CD4-positive, alpha-beta T cell treated with Interleukin-1 beta for 1 hour (primary cell): ENCODE results near the gene IL21R.
"Not testable (repeated sequence)": the region's sequence is repeated elsewhere in the genome, so short reads cannot be mapped to it uniquely, and the experiment has no call there.

Experiments used
- DNase-seq, 2 donors: peaks; one replicate each; pipeline ENCODE4 v3.0.0-alpha.2; 2020 to 2022

IL21R gene

DNA sequence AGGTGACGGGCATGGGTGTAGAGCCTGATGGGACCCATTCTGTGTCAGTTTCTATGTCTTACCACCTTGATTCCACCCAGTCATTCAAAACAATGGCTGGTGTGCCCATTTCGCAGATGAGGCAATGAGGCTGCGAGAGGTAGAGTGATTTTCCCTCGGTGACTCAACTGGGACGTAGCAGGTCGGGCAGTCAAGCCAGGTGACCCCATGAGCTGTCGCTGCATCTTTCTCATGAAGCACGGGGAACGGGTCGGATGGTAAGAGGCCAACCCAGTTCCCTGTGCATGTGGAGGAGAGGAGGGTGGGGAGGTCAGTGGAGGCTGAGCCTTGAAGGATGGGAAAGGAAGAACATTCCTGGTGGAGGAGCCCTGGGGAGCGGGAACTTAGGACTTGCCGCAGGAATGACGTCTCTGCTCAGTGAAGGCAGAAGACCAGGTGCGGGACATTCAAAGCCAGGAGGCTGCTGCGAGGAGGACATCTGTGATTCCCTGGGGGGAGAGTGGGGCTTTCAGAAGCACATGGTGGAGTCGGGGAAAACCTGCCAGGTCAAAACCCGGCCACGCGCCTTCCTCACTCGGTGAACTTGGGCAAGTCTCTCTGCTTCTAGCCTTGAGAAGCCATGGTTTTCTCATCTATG is 1.1 kb downstream of the IL21R start:
- peak in 1 of 2 donors; percentile 58 for DNase-seq

DNA sequence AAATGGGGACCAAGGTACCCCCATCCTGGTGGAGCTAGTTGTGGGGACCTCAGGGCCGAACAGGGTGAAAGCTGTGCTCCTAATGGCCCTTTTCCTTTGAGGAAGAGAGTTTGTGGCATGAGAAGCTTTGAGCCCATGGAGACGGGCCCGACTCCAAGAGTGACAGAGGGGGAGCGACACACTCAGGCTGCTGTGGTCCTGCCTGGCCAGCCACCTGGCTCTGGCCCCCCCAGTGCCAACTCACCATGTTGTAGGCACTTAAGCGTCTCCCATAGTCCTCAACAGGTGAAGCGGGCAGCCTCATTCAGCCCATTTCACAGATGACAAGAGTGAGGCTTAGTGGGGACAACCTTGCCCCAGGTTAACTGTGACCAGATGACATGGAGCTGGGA is 1.6 kb downstream of the IL21R start:
- DNase-seq: no peak

DNA sequence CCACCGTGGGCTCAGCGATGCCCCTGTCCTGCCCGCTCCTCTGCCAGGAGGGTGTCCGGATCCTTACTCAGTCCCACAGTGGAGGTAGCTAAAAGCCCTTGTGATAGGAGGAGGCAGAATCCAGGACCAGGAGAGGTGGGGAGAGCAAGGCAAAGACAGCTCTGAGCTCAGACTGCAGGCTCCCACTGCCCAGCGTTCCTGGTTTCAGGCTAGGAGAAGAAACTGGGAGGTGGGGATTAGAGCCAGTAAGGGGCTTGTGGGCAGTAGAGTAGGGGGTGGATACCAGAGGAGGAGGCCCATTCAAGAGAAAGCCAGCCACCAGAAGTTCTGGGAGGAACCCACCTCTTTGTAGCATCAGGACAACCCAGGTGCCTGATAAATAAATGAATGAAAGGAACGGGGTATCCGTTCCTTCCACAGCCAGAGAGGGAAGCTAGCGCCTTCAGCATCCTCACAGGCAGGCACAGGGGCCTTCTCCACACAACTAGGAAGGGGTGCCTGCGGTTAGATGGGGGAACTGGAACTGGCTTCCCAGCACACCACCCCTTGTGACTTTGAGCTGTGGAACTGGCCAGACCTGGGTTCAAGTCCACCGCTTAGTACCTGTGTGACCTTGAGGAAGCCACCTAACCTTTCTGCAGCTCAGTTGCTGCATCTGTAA is 2.3 kb downstream of the IL21R start:
- DNase-seq: no peak

DNA sequence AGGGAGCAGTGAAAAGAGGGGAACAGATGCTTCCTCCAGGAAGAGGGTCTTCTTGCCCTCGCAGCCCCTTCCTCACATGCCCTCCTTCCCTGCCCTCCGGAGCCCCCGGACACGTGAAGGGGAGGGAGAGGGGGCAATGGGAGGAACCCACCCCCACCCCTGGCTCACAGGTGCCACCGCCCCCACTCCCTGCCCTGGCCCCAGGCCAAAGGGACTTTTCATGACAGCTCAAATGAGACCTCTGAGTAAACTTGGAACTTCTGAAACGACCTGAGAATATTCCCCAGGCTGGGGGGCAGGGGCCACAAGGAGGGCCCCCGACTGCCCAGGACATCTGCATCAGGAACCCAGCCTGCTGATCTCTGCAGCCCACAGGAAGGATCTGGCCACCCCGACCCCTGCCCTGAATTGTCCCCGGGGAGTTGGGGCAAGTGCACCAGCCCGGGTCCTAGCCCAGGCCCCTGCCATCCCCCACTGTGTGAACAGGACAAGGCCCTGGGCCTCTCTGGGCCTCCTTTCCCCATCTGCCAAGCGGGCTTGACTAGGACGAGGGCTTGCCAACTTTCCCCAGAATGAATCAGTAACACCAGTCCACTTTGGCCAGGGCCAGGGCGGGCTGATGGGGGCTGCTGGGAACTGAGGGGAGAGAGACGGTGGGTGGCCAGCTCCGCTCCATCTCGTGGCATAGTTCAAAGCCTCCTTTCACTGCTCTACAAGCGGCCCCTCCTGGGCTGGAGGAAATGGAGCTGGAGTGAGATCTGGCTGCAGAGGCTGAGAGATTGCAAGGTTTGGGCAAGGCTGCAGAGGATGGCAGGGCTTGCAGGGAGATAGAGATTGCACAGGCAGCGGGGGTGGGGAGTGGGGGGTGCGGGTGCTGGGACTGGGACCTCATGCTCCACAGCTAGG is 3.8 kb downstream of the IL21R start:
- no peak for DNase-seq

DNA sequence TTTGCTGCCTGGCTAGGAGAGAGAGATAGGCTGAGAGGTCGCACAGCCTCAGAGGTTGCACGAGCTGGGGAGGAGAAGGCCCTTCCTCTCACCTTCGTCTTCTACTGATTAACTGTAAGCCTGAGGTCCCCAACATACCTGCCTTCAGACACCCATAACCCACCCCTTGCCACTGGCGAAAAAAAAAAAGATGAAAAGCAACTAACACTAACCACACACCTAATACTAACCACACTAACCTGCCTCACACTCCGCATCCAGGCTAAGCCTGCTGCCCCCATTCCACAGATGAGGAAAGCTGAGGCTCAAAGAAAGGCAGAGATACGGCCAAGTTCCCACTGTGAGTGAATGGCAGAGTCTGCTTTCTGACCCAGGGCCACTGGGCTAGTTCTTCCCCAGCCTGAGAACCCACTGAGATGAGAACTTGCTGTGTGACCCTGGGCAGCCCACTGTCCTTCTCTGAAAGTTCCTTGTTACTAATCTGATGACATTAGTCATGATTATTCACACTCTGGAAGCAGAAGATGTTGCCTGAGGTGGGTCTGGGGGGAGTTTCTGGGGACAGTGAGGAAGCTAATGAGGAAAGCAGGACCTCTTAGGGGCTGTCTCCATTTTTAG is 4.6 kb downstream of the IL21R start:
- no peak for DNase-seq

DNA sequence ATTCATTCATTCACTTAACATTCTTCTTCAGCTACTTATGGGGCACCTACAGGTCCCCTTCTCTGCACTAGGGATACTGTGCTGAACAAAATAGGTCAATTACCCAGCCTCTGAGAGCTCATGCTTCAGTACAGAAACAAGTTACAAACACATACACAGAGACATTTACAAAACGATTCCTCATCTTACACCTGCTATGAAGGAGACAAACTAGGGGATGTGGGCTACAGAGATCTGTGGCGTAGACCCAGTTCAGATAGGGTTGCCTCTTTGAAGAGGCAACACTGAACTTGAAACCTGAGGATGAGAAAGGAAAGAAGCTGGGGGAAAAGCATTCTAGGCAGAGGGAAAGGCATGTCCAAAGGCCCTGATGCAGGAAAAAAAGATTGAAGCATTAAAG is 5.2 kb downstream of the IL21R start:
- DNase-seq: no peak

DNA sequence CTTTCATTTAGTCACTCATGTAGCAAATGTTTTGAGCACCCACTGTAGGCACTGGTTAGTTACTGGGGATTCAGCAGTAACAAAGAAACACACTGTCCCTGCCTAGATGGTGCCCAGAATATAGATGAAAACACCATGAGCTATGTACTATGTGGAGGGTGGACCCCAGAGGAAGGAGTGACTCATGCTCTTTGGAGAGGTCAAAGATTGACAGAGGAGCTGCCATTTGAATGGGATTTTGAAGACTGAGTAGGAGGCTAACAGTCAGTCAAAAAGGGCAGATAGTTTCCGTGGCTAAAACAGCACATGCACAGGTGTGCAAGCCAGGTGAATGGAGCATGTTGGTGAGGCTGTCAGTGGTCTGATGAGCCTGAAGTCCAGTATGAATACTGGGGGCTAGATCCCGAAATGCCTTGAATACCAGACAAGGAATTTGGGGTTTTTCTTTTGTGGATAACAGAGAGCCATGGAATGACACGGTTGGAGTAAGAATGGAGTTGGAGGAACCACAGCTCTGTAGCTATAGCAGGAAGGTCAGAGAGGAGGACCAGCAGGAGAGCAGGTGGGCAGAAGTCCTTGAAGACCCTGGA is 6.1 kb downstream of the IL21R start:
- DNase-seq: no peak

DNA sequence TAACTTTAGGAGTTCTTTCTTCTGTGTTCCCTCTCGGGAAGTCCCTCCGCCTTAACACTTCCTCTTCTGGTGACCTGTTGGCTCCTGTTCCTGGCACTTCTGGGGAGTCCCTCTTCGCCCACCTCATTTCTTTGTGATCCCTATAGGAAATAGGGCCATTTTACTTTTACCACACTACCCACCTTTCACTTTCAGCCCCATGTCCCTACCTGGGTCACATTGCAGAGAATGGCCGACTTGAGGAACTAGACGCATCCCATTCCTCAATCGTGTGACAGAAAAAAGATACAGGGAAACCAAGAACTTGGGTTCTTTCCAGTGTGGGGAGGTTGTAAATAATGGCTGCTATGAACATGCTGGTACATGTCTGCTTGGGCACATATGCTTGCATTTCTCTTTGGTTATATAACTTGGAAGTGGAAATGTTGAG is 6.6 kb downstream of the IL21R start:
- no peak for DNase-seq

DNA sequence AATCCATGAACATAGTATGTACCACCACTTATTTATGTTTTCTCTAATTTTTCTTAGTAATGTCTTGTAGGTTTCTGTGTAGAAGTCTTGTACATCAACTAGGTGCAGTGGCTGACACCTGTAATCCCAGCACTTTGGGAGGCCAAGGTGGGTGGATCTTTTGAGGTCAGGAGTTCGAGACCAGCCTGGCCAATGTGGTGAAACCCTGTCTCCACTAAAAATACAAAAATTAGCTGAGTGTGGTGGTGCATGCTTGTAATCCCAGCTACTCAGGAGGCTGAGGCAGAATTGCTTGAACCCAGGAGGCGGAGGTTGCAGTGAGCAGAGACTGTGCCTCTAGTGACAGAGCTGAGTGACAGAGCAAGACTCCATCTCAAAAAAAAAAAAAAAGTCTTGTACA is 8.0 kb downstream of the IL21R start:
- DNase-seq: not testable (repeated sequence)

DNA sequence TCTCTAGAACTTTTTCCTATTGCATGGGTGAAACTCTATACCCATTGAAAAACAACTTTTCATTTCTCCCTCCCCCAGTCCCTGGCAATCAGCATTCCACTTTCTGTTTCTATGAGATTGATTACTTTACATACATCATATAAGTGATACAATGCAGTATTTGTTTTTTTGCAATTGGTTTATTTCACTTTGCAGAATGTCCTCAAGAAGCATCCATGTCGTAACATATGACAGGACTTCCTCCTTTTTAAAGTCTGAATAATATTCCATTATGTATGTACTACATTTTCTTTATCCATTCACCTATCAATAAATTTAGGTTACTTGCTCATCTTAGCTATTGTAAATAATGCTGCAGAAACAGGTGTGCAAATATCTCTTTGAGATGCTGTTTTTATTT is 8.8 kb downstream of the IL21R start:
- no peak for DNase-seq

DNA sequence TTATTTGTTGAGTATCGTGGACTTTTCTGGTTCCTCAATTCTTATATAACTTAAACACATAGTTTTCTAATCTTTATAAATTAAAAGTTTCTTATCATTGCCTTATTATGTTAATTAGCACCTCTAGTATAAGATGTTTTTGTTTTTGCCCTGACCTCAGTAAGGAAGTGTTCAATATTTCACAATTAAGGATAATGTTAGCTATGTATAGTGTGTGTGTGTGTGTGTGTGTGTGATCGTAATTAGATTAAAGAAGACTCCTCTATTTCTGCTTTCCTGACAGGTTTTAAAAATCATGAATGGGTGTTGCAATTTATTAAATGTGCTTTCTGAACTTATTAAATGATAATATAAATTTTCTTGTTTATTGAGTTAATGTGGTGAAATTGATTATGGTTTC is 12.0 kb downstream of the IL21R start:
- no peak for DNase-seq

DNA sequence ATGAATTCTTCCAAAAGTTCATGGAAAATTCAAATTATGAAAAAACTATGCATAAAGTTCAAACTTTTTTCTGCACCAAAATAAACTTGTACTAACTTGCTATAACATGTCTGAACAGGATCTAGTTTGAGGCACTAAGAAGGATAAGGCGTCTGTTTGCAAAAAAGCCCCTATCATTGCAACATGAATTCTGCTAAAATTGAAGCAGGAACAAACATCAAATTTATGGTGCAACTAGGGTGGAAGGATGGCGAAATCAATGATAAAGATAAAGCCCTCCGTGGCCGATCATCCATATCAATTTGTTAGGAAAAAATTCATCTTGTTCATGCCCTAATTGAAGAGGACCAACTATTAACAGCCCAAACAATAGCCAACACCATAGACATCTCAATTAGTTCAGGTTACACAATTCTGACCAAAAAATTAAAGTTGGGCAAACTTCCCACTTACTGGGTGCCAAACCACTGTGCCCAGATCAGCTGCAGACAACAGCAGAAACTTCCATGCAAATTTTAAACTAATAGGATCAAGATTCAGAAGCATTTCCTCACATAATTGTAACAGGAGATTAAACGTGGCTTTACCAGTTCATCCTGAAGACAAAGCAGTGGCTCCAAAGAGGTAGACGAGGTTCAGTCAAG is 12.9 kb downstream of the IL21R start:
- no peak for DNase-seq

DNA sequence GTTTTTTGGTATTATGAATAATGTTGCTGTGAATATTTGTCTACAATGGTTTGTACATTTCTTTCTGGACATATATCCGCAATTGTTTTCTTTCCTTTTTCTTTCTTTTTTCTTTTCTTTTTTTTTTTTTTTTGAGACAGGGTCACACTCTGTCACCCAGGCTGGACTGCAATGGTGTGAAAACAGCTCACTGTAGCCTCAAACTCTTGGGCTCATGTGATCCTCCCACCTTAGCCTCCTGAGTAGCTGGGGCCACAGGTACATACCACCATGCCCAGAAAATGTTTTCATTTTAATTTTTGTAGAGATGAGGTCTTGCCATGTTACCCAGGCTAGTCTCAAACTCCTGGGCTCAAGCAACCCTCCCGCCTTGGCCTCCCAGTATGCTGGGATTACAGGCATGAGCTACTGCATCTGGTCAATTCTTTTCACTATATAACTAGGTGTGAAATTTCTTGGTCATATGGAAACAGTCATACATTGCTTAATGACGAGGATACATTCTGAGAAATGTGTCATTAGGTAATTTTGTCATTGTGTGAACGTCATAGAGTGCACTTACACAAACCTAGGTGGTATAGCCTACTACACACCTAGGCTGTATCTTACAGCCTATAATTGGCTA is 15.2 kb downstream of the IL21R start:
- no peak for DNase-seq

DNA sequence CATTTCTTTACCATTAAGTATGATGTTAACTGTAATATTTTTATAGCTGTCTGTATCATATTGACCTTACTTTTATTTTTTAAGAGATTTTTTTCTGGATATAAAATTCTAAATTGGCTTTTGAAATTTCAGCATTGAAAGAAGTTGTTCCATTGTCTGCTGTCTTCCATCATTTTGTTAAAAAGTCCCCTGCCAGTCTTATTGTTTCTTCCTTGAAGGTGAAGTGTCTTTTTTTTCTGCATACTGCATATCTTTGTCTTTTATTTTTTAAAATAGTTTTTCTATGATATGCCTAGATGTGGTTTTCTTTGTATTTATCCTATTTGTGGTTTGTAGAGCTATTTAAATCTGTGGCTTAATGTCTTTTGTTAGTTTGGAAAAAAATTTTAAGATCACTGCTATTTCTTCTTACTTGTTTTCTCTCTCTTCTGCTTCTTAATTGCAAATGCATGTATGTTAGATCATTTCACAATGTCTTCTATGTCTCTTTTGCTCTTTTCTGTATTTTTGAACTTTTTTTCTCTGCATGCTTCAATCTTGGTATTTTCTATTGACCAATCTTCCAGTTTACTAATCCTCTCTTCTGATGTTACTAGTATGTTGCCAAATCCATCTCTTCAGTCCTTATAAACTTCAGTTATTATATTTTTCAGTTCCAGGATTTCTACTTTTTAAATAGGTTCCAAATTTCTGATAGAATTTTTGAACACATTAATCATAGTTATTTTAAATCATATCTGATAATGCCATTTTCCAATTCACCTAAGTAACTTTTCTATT is 20.2 kb downstream of the IL21R start:
- DNase-seq: no peak

DNA sequence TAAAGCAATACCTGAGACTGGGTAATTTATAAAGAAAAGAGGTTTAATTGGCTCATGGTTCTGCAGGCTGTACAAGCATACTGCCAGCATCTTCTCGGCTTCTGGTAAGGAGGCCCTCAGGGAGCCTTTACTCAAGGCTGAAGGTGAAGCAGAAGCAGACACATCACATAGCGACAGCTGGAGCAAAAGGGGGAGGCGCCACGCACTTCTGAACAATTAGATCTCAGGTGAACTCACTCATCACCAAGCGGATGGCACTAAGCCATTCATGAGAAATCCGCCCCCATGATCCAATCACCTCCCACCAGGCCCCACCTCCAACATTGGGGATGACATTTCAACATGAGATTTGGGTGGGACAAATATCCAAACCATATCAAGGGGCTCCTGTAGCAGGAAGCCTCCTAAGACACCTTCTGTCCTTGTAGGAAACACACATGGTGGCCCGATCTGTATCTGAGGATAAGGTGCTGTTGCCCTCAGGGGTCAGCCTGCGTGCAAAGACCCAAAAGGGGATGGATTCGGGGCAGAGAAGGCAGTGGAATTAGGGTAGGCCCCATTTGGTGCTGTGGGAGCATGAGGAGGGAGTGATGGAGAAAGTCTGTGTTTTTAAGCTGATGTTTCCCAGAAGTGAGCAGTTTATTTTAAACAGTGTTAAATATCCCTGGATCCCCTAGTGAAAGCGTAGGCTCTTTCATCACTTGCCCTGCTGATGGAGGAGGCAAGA is 23.0 kb downstream of the IL21R start:
- no peak for DNase-seq

DNA sequence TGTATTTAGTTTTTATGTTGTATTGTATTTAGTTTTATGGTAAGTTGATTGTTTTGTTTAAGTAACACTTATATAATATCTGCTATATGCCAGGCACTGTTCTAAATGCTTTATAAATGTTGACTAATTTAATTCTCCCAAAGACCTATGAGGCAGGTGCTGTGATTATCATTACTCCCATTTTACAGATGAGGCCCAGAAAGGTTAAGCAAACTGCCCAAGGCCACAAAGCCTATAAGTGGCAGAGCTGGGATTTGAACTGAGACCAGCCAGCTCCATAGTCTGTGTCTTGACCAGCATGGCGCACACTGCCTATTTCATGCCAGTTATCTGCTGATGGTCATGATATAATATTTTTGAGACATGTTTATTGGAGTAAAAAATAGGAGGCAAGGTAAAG is 24.0 kb downstream of the IL21R start:
- no peak for DNase-seq

DNA sequence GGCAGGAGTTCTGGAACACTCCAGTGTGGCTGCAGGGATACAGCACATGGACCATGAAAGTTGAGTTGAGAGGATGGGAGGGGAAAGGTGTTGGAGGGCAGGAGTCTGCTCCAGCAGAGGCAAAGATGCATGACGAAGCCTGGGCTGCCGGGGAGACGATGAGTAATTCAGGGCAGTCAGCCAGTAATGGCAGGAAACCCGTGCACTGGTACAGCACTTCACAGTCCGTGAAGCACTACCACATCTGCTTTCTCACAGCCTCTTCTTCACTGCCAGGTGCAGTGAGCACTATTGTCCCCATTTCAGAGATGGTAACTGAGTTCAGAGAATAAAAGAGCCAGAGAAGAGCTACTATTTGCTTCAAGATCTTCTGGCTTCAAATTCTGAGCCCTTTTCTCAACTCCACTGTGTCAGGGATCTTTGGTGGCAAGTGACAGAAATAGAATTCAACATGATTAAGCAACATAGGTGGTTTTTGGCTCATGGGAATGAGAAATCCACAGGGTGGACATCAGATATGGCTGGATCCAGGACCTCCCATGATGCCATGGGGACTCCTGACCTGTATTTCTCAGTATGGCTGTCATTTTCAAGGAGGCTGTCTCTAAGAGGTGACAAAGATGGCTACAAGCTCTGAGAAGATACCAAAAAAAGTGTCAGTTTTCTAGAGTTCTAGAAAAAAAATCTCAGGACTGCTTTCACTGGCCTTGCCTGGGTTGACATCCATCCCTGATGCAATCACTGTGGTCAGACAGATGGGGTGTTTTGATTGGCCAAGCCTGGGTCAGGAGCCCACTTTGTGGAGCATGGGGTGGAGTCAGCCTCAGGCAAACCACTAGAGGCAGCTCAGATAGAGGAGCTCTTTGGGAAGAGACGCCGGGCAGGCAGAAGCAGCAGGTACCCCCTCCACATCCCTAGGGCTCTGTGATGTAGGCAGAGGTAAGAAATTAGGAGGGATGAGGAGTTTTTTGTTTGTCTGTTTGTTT is 24.7 kb downstream of the IL21R start:
- peak; percentile 68 to 77 for DNase-seq

DNA sequence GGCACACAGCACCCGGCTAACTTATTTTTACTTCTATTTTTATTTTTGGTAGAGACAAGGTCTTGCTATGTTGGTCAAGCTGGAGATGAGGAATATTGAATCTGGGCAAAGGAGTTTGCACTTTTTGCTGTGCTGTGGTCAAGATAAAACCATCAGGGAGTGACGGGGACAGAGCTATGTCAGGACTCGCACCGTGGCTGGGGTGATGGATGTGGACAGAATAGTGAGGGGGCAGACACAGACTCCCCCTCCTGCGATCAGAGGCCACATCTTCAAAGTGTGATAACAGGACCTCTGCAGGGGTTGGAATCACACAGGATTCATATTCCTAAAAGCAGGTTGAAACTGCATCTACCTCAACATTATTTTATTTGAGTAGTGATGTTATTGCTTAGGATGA is 25.6 kb downstream of the IL21R start:
- DNase-seq: no peak
